ENCODE results near the gene RFNG.

The RFNG gene

GRCh38 chr17:82056729-82057621, 5.4 kb upstream of the RFNG start:
- no peak for DNase-seq

DNA sequence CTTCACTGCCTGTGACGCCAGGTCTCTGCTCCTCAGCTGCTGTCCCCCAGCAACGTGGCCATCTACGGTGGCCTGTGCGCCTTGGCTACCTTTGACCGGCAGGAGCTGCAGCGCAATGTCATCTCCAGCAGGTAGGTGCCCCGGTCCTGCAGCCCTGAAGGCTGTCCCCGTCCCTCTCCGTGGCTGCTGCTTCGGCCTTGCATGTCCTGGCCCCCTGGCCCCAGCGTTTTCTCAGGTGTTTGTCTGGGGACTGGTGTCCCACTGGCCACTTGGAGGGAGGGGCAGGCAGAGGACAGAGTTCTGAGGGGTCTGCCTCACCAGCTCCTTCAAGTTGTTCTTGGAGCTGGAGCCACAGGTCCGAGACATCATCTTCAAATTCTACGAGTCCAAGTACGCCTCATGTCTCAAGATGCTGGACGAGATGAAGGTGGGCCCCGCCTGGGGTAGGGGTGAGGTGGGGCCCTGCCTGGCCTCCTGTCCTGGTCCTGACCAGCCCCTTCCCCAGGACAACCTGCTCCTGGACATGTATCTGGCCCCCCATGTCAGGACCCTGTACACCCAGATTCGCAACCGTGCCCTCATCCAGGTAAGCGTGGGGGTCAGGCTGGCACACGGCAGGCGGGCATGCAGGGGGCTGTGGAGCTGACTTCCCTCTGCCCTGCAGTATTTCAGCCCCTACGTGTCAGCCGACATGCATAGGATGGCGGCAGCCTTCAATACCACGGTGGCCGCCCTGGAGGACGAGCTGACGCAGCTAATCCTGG, 4.5 kb upstream of the RFNG start:
- no peak for DNase-seq

DNA sequence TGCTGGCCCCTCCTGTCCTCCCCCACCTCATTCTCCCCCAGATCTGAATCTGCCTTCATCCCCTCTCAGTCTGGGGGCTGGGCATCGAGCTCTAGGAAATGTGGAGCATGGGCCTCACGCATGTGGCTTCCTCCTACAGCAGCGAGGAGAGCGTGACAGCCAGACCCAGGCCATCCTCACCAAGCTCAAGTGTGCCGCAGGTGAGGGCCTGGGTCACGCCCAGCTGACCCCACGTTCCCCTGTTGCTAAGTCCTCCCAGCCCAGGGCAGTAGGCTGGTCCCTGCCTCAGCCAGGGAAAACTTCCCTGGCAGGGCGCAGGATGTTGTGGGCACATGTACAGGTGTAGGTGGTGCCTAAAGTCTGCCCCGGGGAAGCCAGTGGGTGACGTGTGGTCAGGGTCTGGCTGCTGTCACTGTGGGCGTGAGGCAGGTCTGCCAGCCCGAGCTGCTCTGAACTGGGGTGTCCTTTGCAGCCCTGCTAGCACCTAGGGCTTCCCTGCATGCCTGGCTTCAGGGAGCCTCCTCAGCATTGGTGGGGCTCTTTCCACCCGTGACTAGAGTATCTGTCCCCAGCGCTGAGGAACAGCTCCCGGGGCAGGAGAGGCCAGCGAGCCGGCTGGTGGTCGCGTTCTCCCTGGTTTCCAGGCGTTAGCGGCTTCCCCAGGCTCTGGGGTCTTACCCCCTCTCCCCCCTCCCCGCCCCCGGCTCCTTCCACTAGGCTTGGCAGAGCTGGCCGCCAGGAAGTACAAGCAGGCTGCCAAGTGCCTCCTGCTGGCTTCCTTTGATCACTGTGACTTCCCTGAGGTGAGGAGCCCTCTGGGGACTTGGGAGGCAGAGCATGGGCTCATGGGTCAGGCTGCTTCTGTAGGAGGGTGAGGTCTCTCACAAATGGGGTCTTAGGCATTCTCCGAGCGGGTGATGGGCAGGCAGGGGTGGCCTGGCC, 3.7 kb upstream of the RFNG start:
- no peak for DNase-seq

- no peak for DNase-seq
Measured at GRCh38 chr17:82054351-82055022, 2.9 kb upstream of the RFNG start.

DNA sequence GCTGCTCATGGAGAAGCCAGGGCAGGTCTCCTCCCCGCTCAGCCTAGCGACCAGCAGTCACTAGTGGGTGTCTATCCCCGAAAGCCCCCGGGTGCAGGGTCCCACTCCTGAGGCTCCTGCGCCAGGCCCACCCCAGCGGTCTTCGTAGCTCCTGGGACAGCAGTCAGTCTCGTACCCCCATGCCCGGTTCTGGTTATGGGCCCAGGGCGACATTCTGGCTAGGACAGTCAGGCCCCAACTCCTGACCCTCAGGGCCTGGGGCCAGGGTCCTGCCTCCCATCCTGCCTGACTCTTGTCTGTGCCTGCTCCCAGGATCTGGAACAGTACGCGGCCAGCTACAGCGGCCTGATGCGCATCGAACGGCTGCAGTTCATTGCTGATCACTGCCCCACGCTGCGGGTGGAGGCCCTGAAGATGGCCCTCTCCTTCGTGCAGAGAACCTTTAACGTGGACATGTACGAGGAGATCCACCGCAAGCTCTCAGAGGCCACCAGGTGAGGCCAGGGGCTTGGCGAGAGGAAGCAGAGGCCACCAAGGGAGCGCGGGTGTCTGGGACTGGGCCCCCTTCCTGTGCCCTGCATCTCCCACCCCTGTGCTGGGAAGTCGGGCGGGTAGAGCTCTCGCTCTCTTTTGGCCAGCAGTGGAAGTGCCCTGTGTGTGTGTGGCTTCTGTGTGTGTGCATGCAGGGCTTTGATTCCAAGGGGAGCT, 2.1 kb upstream of the RFNG start:
- DNase-seq, result no peak

GRCh38 chr17:82053130-82053529, 1.5 kb upstream of the RFNG start:
- DNase-seq, result no peak

GRCh38 chr17:82052638-82053059, 1.0 kb upstream of the RFNG start:
- no peak for DNase-seq

DNA sequence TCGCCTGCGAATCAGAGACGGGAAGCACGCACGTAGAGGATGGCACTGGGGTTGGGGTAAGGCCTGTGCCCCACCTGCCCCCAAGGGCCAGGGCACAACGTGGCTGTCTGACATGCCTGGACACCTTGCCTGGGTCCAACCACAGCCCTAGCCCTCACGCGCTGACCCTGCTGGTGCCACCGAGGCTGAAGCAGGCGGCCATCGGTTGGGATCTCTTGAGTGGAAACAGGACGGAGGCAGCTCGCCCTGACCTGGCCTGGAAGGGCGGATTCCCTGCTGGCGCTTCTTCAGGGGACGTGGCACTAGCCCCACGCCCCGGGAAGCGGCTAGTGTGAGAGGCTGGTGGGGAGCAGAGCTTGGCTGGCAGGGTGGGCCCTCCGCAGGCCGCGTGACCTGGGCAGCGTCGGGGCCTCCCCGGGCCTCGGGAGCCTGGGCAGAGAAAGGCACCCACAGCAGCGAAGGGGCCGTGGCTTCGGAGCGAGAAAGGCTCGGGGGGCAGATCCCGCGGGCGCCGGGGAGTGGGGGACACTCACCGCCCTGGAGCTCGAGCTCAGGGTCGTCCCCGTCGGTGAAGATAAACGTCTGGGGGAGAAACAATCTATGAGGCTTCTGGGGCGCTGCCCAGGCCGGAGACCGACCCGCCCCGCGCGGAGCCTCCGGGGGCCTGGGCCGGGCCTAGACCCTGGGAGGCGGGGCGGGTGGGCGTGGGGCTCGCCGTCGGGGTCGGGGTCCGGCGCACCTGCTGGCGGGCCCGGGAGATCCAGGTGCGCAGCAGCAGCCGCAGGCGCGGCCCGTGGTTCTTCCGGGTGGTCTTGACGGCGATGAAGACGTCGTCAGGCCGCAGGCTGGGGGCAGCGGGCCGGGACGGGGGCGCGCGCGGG, 610 bp downstream of the RFNG start:
- DNase-seq, result no peak

DNA sequence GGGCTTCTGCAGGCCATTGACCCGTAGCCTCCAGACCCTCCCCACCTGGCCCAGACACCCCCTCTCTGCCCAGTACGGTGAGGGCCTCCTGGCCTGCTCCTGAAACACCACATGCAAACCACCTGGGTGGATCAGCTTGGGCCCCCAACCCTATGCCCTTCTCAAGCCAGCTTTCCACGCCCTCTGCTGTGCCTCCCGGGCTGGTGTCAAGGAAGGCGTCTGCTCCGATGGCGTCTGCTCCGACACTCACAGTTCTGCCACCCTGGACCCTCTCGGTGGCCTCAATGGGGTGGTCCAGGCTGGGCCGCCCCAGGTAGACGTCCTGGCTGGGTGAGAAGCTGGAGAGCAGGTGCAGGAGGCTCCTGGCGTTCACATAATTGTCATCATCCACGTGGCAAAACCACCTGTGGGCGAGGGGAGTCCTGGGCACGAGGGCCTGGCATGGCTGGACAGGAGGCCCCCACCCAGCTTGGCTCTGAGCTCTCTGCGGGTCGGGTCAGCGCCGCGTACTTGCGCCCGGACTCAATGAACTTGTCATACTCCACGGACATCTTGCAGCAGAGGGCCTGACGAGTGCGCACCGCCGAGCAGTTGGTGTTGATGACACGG, 1.4 kb downstream of the RFNG start:
- no peak for DNase-seq

DNA sequence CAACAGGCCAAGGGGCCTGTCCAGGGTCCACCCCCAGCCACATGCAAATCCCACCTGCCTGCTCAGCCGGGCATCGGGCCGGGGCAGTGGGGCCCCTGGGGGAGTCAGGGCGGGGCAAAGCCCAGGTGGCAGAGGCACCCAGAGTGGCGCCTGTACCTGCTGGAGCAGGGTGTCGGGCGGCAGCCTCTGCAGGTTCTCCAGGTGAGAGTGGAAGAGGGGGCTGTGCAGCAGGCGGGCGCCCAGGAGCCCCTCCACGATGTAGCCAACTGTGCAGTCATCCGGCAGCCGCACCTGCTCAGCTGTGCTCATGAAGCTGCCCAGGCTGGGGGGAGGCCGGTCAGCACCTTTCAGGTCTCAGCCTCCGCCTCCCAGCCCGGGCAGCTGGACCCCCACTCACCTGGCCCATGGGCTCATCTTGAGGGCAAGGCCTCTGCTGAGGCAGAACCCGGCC, 2.1 kb downstream of the RFNG start:
- no peak for DNase-seq

DNA sequence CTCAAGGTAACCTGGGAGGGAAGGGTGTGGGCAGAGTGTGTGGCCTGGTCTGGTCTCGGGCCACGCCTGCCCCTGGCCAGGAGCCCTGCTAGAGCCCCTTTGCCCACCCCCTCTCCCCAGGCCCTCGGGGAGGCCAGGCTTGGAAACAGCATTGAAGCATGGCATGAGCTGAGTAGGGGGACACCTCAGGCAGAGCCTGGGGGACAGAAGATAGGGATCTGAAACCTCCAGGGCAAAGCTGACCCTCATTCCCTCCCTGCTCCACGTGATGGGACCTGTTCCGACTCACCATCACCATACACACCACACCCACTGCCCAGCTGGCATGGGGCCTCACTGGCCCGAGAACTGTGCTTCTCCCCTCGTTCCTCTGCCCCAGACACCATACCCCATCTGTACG, 2.5 kb downstream of the RFNG start:
- DNase-seq, result no peak

GRCh38 chr17:82048571-82048971, 3.0 kb downstream of the RFNG start:
- DNase-seq, result no peak

DNA sequence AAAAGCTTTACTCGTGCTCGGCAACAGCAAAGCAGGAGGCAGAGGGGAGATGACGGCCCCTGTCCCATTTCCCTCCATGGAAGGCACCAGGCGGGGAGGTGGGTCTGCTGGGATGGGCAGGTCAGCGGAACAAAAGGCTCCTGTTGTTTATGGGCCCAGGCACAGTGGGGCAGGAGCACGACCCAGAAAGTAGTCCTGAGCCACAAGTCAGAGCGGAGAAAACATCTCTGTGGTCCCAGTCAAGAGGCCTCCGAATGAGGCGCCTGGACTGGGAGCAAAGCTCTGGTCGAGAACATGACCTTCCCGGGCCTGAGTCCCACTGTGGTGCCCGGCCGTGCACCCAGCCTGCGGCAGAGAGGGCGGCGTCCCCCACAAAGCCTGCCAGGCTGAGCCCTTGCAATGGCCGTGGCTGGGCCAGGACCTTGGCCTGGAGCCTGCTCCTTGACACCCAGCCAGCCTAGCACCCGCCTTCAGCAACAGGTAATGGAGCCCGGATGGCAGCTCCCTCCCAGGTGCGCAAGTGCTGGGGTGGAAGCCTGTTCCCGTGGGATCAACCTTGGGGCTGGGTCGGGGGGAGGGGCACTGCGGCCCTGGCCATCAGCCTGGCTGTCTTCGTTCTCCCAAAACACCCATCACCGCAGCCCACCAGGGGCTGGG, 3.6 kb downstream of the RFNG start:
- no peak for DNase-seq

GRCh38 chr17:82047379-82047778, 4.2 kb downstream of the RFNG start:
- DNase-seq, result no peak

- DNase-seq, result no peak
Measured at GRCh38 chr17:82046903-82047302, 4.7 kb downstream of the RFNG start.

DNA sequence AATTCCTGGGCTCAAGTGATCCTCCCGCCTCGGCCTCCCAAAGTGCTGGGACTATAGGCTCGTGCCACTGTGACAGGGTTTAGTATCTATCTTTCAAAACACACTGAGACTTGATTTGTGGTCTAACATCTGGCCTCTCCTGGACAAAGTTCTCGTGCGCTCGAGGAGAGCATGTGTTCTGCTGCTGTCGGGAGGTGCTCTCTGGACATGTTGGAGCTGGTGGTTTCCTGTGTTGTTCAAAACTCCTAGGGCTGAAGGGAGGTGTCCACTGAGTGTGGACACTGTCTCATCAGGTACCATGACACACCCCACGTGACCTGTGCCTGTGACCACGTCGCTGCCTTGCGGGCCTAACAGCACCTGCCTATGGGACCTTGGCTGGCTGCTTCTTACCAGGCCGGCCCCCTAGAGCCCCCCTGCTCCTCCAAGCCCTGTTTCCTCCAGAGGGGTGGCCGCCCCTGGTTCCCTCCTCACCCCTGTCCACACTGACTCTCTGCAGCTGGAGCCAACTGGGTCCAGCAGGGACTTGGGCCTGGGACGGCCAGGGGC, 5.6 kb downstream of the RFNG start:
- no peak for DNase-seq

DNA sequence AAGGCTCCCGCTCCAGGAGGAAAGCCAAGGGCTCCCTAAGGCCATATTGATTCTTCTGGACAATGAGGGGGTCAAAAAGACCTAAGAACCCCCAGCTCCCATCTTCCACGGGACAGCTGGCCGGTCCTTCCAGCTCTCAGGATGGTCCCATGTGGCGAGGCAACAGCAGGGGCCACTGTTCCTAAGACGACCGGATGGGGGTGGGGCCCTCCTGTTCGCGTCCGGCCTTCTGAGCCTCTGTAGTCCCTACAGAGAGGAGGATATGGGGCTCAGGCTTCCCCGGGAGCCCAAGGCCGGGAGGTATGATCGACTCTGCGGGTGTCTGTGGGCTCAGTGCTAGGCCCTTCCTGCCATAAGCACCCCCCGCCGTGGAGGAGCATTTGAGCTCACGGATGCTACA, 8.1 kb downstream of the RFNG start:
- DNase-seq, result no peak

DNA sequence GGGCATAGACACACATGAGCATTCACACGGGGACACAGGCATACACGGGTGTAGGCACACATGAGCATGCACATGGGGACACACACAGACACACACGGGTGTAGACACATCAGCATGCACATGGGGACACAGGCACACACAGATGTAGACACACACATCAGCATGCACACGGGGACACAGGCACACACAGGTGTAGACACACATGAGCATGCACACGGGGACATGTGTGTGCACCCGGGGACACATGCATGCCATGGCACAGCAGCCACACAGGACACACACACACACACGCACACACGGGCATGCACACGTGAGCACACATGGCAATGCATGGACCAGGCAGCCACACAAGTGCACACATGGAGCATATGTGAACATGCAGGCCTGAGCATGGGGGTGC, 9.0 kb downstream of the RFNG start:
- DNase-seq, result no peak

DNA sequence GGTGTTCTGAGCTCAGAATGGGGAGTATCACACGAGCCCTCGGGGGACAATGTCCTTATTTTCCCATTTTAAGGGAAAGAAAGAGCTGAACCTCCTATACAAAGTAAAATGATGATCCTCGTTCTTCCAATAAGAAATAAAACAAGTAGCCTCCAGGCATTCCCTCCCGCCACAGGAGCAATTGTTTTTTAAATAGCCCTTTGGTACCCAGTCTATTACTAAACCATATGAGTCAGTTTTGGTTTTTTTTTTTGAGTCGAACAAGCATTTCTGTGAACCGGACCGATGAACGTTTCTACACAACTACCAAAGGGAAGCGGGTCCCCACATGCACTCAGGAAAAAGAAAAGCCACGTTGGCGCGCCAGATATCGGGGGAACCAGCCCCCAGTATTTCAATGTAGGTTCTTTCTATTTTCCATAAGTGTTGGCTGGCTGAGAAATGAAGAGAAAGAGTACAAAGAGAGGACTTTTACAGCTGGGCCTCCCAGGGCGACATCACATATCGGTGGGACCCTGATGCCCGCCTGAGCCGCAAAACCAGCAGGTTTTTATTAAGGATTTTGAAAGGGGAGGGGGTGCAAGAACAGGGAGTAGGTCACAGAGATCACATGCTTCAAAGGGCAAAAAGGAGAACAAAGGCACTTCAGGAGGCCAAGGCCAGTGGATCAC, 10.3 kb downstream of the RFNG start:
- DNase-seq, result no peak
